NT2/D1 (cell line): ENCODE results near the gene FANCE.

Experiments used
- DNase-seq: peaks from one replicate; pipeline ENCODE4 v3.0.0-alpha.2; 2011; ENCODE audit warnings: low read depth, low spot score
- H3K27me3 ChIP-seq: 2 replicates; pipeline ENCODE4 v1.6.0; 2011; ENCODE audit warnings: mild to moderate bottlenecking; ENCODE audit not compliant: insufficient read length, insufficient read depth
- H3K36me3 ChIP-seq: 2 replicates; pipeline ENCODE4 v1.6.1; 2011; ENCODE audit warnings: mild to moderate bottlenecking, low read length, mixed read lengths; ENCODE audit not compliant: insufficient read depth, insufficient read length
- H3K4me1 ChIP-seq: 2 replicates; pipeline ENCODE4 v1.5.1; 2011; ENCODE audit not compliant: insufficient read depth, insufficient read length
- H3K4me3 ChIP-seq: 2 replicates; pipeline ENCODE4 v1.5.1; 2011; ENCODE audit warnings: low read depth; ENCODE audit not compliant: insufficient read length
- H3K9ac ChIP-seq: 2 replicates; pipeline ENCODE4 v1.6.0; 2011; ENCODE audit warnings: low read depth; ENCODE audit not compliant: insufficient read length
- H3K9me3 ChIP-seq: 2 replicates; pipeline ENCODE4 v1.5.1; 2011; ENCODE audit warnings: mild to moderate bottlenecking, low read length; ENCODE audit not compliant: insufficient read depth
- SUZ12 ChIP-seq: IDR thresholded peaks from 2 replicates; pipeline ENCODE4 v1.6.1; 2011; ENCODE audit not compliant: insufficient read length, insufficient read depth; ENCODE audit errors: extremely low read depth
- YY1 ChIP-seq: IDR thresholded peaks from 2 replicates; pipeline ENCODE4 v1.6.1; 2011; ENCODE audit not compliant: insufficient read length, insufficient read depth
- ZNF274 ChIP-seq: IDR thresholded peaks from 2 replicates; pipeline ENCODE4 v1.6.1; 2011; ENCODE audit warnings: mild to moderate bottlenecking, low read depth, low read length

FANCE gene

DNA sequence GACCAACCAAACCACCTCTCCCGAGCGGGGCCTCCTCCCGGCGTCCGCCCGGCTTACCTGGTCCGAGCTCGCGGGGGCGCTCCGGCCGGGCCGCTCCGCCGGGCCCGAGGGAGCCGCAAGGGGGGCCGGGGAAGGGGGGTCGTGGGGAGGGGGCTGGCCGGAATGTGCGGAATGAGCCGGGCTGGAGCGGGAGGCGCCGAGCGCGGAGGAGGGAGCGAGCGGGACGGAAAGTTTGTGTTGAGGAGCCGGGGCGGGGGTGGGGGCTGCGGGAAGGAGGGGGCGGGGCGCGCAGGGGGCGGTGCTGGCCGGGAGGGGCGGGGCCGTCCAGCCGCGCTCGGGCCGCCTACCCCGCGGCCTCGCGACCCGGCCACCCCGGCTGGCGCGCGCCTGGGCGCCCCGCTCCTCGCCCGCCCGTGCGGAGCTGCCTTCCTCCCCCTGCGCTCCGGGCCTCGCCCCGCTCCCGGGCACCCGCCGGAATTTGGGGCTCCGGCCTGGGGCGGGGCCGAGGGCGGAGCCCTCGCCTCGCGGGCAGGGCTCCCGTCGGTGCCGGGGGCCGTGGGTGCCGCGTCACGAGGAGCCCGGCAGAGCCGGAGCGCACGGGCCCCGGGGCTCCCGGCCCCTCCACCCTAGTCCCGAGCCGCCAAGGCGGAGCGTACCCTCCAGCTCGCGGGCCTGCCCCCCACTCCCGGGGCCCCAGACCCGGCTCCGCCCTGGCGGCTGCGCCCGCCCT is 44.9 kb downstream of the FANCE start, which contains the start of gene TEAD3:
TSS of gene TEAD3 (minus strand) at position 239 of the 730 bp plus-strand sequence.
- Histone ChIP-seq H3K9me3 (no peaks in the 10 kb centered on the region), H3K4me1 (peaks cover 26% of the 10 kb centered on the region), H3K36me3 (peaks cover 12% of the 10 kb centered on the region), H3K9ac (peak within 1 kb of the TSS; percentile 95), H3K27me3 (peaks cover 3% of the 10 kb centered on the region), H3K4me3 (peak within 1 kb of the TSS; percentile 76)
- DNase-seq, result peak; percentile 68
- TF ChIP-seq YY1 (no peak), SUZ12 (no peak), ZNF274 (no peak)

- peak overlapping the region; percentile 76 for H3K4me3 ChIP-seq
- peaks cover 25% of the 10 kb centered on the region for H3K4me1 ChIP-seq
- H3K27me3 ChIP-seq, result peaks cover 3% of the 10 kb centered on the region
- no peak for DNase-seq
- no peaks in the 10 kb centered on the region for H3K9me3 ChIP-seq
- peaks cover 12% of the 10 kb centered on the region for H3K36me3 ChIP-seq
- TF ChIP-seq SUZ12 (no peak), ZNF274 (no peak), YY1 (no peak)
- H3K9ac ChIP-seq, result peak overlapping the region; percentile 95
Observed at GRCh38 chr6:35497571-35498421, 45.7 kb downstream of the FANCE start.

- Histone ChIP-seq H3K27me3 (peaks cover 3% of the 10 kb centered on the region), H3K4me1 (peaks cover 18% of the 10 kb centered on the region), H3K36me3 (peaks cover 7% of the 10 kb centered on the region), H3K9ac (peak overlapping the region; percentile 95), H3K4me3 (peak overlapping the region; percentile 76), H3K9me3 (no peaks in the 10 kb centered on the region)
- TF ChIP-seq ZNF274 (no peak), YY1 (no peak), SUZ12 (no peak)
- no peak for DNase-seq
Observed at GRCh38 chr6:35498422-35499067, 46.4 kb downstream of the FANCE start.

DNA sequence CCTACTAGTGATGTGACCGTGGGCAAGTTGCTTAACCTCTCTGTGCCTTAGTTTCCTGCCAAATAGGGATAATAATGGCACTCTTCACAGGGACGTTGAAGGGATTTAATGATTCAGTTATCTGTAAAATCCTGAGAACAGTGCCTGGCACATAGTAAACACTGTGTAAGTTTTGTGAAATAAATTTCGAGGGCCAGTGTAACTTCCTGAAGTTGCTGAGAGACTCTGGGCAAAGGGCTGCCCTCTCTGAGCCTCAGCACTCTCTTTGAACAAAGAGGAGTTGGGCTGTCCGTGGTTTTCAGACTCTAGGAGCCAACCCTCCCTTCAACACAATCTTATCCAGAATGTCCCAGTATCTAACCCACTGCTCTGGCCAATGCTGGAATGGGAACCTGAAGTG is 47.2 kb downstream of the FANCE start:
- Histone ChIP-seq H3K9ac (no peak overlapping the region), H3K27me3 (peaks cover 3% of the 10 kb centered on the region), H3K9me3 (no peaks in the 10 kb centered on the region), H3K4me3 (no peak overlapping the region), H3K4me1 (peaks cover 12% of the 10 kb centered on the region), H3K36me3 (peaks cover 4% of the 10 kb centered on the region)
- no peak for DNase-seq
- TF ChIP-seq ZNF274 (no peak), SUZ12 (no peak)

DNA sequence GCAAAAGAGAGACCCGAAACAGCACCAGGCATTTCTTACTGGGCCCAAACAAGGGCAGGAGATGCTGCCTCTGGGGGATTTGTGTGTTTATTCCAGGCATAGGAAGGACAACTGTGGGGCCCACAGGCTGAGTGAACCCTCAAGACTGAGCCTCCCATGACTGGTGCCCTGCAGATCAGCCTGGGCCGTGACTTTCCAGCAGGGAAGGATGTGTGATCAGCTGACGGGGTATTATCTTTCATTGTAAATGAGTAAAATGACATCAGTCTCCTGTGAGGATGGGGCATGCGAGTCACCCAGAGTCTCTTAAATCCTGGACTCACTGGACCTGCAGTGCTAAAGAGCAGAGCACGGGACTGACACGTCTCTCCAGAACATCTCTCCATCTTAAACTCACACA is 48.6 kb downstream of the FANCE start:
- Histone ChIP-seq H3K36me3 (no peaks in the 10 kb centered on the region), H3K9me3 (no peaks in the 10 kb centered on the region), H3K27me3 (peaks cover 3% of the 10 kb centered on the region), H3K4me3 (no peak overlapping the region), H3K4me1 (peaks cover 8% of the 10 kb centered on the region), H3K9ac (no peak overlapping the region)
- TF ChIP-seq SUZ12 (no peak), ZNF274 (no peak), YY1 (no peak)
- no peak for DNase-seq

DNA sequence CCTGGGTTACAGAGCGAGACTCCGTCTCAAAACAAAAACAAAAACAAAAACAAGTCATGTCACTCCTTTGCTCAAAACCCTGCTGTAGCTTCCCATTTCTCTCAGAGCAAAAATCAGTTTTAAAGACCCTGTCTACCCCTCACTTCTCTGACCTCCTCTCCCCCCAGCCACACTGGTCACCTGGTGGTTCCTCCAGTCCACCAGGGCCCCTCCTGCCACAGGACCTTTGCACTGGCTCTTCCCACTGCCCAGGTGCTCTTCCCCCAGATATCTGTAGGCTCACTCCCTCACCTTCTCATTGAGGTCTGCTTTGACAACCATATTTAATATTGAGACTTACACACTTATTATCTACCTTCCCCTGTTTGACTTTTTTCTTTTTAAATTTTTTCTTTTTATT is 49.6 kb downstream of the FANCE start:
- Histone ChIP-seq H3K27me3 (peaks cover 3% of the 10 kb centered on the region), H3K4me1 (peaks cover 10% of the 10 kb centered on the region), H3K9me3 (no peaks in the 10 kb centered on the region), H3K4me3 (no peak overlapping the region), H3K36me3 (no peaks in the 10 kb centered on the region), H3K9ac (no peak overlapping the region)
- TF ChIP-seq ZNF274, result no peak
- no peak for TF ChIP-seq YY1
- TF ChIP-seq SUZ12, result no peak
- DNase-seq, result no peak

DNA sequence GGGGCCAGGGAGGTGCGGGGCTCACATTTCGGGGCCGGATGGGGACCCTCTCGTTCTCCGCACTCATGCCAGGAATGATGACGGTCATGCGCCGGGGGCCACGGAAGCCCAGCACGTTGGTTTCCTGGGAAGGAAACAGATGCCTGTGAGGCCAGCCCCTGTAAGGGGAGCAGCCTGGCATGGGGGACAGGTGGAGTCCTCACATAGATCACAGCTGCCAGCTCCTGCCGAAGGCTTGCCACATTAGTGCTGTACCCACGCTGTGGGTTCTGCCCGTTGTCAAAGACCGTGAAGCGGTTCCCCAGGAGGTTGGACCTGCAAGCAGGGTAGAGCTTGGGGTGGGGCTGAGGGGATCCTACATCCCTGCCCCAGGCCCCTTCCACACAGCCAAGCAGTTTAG is 51.4 kb downstream of the FANCE start:
- Histone ChIP-seq H3K9me3 (no peaks in the 10 kb centered on the region), H3K4me3 (no peak overlapping the region), H3K27me3 (peaks cover 3% of the 10 kb centered on the region), H3K4me1 (peaks cover 7% of the 10 kb centered on the region), H3K36me3 (no peaks in the 10 kb centered on the region), H3K9ac (no peak overlapping the region)
- no peak for DNase-seq
- no peak for TF ChIP-seq ZNF274
- TF ChIP-seq SUZ12, result no peak
- TF ChIP-seq YY1, result no peak
